Ishikawa (cell line): ENCODE results near the gene DNAJC30.

Experiments
- CEBPB ChIP-seq: IDR thresholded peaks from 2 replicates; pipeline ENCODE4 v1.6.1; 2012
- CREB1 ChIP-seq: IDR thresholded peaks from 2 replicates; pipeline ENCODE4 v1.6.1; 2012; ENCODE audit warnings: low read depth
- EGR1 ChIP-seq: IDR thresholded peaks from 2 replicates; pipeline ENCODE4 v1.6.1; 2012
- EP300 ChIP-seq: IDR thresholded peaks from 2 replicates; pipeline ENCODE4 v1.6.1; 2012; ENCODE audit warnings: borderline replicate concordance
- FOXM1 ChIP-seq: IDR thresholded peaks from 2 replicates; pipeline ENCODE4 v1.6.1; 2012; ENCODE audit warnings: low read depth, borderline replicate concordance
- NFIC ChIP-seq: IDR thresholded peaks from 2 replicates; pipeline ENCODE4 v1.6.1; 2012
- RAD21 ChIP-seq: IDR thresholded peaks from 2 replicates; pipeline ENCODE4 v1.6.1; 2012; ENCODE audit warnings: low read depth
- TAF1 ChIP-seq: IDR thresholded peaks from 2 replicates; pipeline ENCODE4 v1.6.1; 2012; ENCODE audit warnings: low read depth, mild to moderate bottlenecking
- TCF12 ChIP-seq: IDR thresholded peaks from 2 replicates; pipeline ENCODE4 v1.6.1; 2012; ENCODE audit warnings: low read depth
- TEAD4 ChIP-seq: IDR thresholded peaks from 2 replicates; pipeline ENCODE4 v1.6.1; 2012
- USF1 ChIP-seq: IDR thresholded peaks from 2 replicates; pipeline ENCODE4 v1.6.1; 2012
- YY1 ChIP-seq: IDR thresholded peaks from 2 replicates; pipeline ENCODE4 v1.6.1; 2012; ENCODE audit warnings: low read depth
- ZBTB7A ChIP-seq: IDR thresholded peaks from 2 replicates; pipeline ENCODE4 v1.6.1; 2012; ENCODE audit warnings: low read depth
- TF ChIP-seq, protein P1 (sequence below): IDR thresholded peaks from 2 replicates; pipeline ENCODE4 v1.6.1; 2012
- TF ChIP-seq, protein P2 (sequence below): IDR thresholded peaks from 2 replicates; pipeline ENCODE4 v1.6.1; 2012; ENCODE audit warnings: low read depth, mild to moderate bottlenecking

The DNAJC30 gene

GRCh38 chr7:73668103-73668885 is 15.0 kb downstream of the DNAJC30 start:
- no peak for TF ChIP-seq CREB1
- peak; percentile 66; the same call in 1 of the 2 replicates for TF ChIP-seq ZBTB7A
- TF ChIP-seq USF1: no peak

GRCh38 chr7:73667344-73668102 is 15.7 kb downstream of the DNAJC30 start, which contains the start of gene VPS37D:
VPS37D (plus strand) TSS chr7:73667831; CDS start chr7:73667959, 128 bp downstream.
- TF ChIP-seq NFIC: peak; percentile 60
- 0 out of 2 replicates have a peak, but pooled peaks have one; percentile 18 for TF ChIP-seq TCF12
- no peak; the same call in 1 of the 2 replicates for TF ChIP-seq TEAD4
- TF ChIP-seq, protein P1, sequence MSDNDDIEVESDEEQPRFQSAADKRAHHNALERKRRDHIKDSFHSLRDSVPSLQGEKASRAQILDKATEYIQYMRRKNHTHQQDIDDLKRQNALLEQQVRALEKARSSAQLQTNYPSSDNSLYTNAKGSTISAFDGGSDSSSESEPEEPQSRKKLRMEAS: peak; percentile 58
- TF ChIP-seq YY1: no peak
- TF ChIP-seq RAD21: peak; percentile 75

DNA sequence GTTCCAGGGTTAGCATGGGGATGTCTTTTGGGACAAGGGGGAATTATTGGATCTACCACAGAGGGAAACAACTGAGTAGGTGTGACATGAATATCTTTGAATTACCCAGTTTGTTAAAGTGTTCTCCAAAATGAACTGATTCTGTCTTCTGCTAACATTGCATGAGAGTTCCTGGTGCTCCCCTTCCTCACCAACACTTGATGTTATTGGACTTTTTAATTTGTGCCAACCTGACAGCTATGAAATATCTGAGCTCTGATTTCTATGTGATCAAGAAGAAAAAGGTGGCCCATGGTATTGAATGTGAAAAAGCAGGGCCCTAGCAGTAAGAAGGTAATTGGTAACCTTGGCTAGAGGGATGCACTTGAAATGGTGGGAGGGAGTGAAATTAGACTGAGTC is 20.2 kb downstream of the DNAJC30 start:
- no peak for TF ChIP-seq CREB1
- no peak for TF ChIP-seq YY1
- no peak for TF ChIP-seq TAF1
- TF ChIP-seq CEBPB: no peak
- no peak for TF ChIP-seq EP300
- no peak for TF ChIP-seq NFIC
- TF ChIP-seq, protein P2, sequence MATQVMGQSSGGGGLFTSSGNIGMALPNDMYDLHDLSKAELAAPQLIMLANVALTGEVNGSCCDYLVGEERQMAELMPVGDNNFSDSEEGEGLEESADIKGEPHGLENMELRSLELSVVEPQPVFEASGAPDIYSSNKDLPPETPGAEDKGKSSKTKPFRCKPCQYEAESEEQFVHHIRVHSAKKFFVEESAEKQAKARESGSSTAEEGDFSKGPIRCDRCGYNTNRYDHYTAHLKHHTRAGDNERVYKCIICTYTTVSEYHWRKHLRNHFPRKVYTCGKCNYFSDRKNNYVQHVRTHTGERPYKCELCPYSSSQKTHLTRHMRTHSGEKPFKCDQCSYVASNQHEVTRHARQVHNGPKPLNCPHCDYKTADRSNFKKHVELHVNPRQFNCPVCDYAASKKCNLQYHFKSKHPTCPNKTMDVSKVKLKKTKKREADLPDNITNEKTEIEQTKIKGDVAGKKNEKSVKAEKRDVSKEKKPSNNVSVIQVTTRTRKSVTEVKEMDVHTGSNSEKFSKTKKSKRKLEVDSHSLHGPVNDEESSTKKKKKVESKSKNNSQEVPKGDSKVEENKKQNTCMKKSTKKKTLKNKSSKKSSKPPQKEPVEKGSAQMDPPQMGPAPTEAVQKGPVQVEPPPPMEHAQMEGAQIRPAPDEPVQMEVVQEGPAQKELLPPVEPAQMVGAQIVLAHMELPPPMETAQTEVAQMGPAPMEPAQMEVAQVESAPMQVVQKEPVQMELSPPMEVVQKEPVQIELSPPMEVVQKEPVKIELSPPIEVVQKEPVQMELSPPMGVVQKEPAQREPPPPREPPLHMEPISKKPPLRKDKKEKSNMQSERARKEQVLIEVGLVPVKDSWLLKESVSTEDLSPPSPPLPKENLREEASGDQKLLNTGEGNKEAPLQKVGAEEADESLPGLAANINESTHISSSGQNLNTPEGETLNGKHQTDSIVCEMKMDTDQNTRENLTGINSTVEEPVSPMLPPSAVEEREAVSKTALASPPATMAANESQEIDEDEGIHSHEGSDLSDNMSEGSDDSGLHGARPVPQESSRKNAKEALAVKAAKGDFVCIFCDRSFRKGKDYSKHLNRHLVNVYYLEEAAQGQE: no peak
- no peak for TF ChIP-seq USF1
- TF ChIP-seq, protein P1: no peak
- TF ChIP-seq RAD21: no peak
- no peak for TF ChIP-seq TEAD4
- no peak for TF ChIP-seq FOXM1

DNA sequence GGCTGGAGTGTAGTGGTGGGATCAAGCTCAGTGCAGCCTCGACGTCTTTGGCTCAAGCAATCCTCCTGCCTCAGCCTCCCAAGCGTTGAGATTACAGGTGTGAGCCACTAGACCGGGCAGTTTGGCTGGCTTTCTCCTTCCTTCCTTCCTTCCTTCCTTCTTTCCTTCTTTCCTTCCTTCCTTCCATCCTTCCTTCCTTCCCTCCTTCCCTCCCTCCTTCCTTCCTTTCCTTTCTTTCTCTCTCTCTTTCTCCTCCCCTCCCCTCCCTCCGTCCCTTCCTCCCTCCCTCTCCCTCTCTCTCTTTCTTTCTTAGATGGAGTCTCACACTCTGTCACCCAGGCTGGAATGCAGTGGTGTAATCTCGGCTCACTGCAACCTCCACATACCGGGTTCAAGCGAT is 23.3 kb downstream of the DNAJC30 start:
- no peak for TF ChIP-seq RAD21
- TF ChIP-seq CEBPB: no peak
- TF ChIP-seq NFIC: no peak
- TF ChIP-seq ZBTB7A: no peak
- no peak for TF ChIP-seq USF1
- no peak for TF ChIP-seq CREB1
- TF ChIP-seq YY1: no peak
- no peak for TF ChIP-seq TAF1
- no peak for TF ChIP-seq EP300
- TF ChIP-seq FOXM1: no peak
- TF ChIP-seq, protein P1: no peak
- no peak for TF ChIP-seq TCF12
- no peak for TF ChIP-seq EGR1
- no peak for TF ChIP-seq TEAD4
- TF ChIP-seq, protein P2: no peak

GRCh38 chr7:73652541-73652949 is 30.7 kb downstream of the DNAJC30 start:
- no peak for TF ChIP-seq USF1
- TF ChIP-seq YY1: no peak
- TF ChIP-seq CEBPB: no peak
- TF ChIP-seq EGR1: no peak
- TF ChIP-seq, protein P1: no peak
